ENCODE results near the gene MACROD2. TPM values are rescaled to one million over a fixed set of nuclear protein-coding genes. Genes with fewer than 3 reads are reported as not detected.

Gene MACROD2
- total RNA-seq, 2 experiments from 2014 or later: not detected

DNA sequence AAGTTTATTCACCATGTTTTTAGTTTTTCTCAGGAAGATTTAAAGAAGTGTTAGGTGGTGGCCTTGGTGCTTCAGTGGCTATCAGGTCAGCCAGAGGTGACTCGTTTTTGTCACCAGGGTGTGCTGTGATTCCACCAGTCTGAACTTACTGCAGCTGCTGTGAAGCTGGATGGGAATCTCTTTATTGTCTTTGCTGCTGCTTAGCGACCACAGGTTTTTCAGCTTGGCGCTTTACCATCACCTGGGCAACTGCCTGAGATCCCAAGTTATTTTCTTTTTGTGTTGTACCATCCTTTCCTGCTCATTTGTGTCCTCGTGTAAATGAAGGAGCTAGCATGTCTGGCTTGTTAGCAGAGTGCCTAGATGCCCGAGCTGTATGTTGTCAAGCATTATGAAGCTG, 146.9 kb downstream of the MACROD2 start:
- H3K4me1 Mint-ChIP-seq (ENCODE audit: low read depth): no peaks in the 10 kb centered on the region
- intact Hi-C loops (cut with micrococcal nuclease): no loop called here
- H3K9me3 Mint-ChIP-seq: no peaks in the 10 kb centered on the region
- POLR2A ChIA-PET: no interaction called here
- no peaks in the 10 kb centered on the region for H3K36me3 Mint-ChIP-seq
- no peak for DNase-seq
- CTCF ChIA-PET: no interaction called here
- H3K27me3 Mint-ChIP-seq: no peaks in the 10 kb centered on the region
- no peak overlapping the region for H3K4me3 Mint-ChIP-seq
- no peak overlapping the region for H3K27ac Mint-ChIP-seq

DNA sequence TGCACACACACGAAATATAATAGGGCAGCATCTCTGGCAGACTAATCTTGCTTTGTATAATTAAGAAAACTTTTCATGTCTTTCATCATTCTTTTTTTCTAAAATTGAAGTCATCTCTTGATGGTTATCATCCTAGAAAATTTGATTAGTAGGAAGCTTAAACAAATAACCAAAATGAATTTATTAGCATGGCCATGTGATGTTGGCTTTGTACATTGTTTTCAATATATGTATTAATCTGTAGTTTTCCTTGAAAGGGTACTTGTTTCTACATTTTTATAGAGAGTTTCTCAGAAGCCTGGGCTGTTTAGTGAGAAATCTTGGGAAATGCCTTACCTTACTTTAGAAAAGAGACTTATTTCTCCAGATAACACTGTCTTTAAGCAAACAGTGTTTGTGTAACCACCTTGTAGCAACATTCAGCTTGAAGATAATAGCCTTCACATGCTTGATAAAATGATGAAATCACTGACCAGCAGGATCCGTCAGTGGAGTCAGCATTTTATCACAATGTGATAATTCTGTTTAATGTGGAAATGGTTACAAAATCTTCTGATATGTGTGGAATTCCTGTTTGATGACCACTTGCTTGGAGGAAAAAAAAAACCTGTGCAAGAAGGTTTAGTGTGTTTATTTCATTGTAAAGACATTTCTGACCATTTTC, 147.8 kb downstream of the MACROD2 start:
- CTCF ChIA-PET: no interaction called here
- H3K4me3 Mint-ChIP-seq: no peak overlapping the region

DNA sequence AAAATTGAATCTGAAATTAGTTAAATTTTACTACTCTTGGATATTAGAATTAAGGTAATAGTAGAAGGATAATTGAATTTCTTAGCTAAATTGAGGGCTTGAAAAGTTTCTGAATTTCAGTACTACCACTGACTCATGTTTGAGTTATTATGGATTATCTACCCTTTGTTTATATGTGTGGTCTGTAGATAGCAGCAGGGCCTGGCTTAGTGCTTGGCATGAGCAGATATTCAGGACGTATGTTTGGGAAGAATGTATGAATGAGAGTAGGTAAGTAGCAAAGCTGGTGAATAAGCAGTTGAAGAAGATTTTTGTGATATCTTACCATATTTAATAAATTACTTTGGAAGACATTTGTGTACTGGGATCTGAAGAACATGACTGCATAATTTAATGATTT, 152.7 kb downstream of the MACROD2 start:
- H3K9me3 Mint-ChIP-seq: peaks cover 6% of the 10 kb centered on the region
- H3K36me3 Mint-ChIP-seq: no peaks in the 10 kb centered on the region
- intact Hi-C loops (cut with micrococcal nuclease): no loop called here
- H3K27me3 Mint-ChIP-seq: no peaks in the 10 kb centered on the region
- ChIA-PET POLR2A (no interaction called here), CTCF (no interaction called here)
- H3K4me3 Mint-ChIP-seq: no peak overlapping the region
- no peak for DNase-seq
- H3K4me1 Mint-ChIP-seq (ENCODE audit: low read depth): no peaks in the 10 kb centered on the region
- H3K27ac Mint-ChIP-seq: no peak overlapping the region

More for the DNA sequence above, 147.8 kb downstream of the MACROD2 start:
- Mint-ChIP-seq H3K9me3 (no peaks in the 10 kb centered on the region), H3K27ac (no peak overlapping the region), H3K27me3 (no peaks in the 10 kb centered on the region), H3K36me3 (no peaks in the 10 kb centered on the region), H3K4me1 (ENCODE audit: low read depth) (no peaks in the 10 kb centered on the region)
- intact Hi-C loops (cut with micrococcal nuclease): no loop called here
- no peak for DNase-seq
- POLR2A ChIA-PET: no interaction called here

DNA sequence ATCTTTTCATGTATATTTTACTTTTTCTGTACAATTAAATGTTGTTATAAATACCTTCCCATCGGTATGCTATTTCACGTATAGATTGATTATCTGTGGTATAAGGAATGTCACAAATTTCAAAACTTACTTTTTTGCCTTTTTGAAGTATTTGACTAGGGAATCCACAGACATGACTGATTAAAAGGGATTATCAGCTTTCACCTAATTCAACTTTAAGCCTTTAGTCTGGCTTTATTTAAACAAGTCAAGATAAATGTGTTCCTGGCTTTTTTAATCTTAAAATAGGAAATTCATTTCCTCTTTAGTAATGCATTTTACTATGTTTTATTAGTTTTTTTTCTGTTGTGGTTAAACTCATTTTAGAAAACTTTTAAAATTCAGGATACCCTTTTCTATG, 160.0 kb downstream of the MACROD2 start:
- intact Hi-C loops (cut with micrococcal nuclease): no loop called here
- ChIA-PET CTCF (no interaction called here), POLR2A (no interaction called here)
- H3K9me3 Mint-ChIP-seq: peaks cover 10% of the 10 kb centered on the region
- no peak for DNase-seq
- no peaks in the 10 kb centered on the region for H3K36me3 Mint-ChIP-seq
- no peak overlapping the region for H3K27ac Mint-ChIP-seq
- no peaks in the 10 kb centered on the region for H3K4me1 Mint-ChIP-seq (ENCODE audit: low read depth)
- no peaks in the 10 kb centered on the region for H3K27me3 Mint-ChIP-seq
- H3K4me3 Mint-ChIP-seq: no peak overlapping the region

DNA sequence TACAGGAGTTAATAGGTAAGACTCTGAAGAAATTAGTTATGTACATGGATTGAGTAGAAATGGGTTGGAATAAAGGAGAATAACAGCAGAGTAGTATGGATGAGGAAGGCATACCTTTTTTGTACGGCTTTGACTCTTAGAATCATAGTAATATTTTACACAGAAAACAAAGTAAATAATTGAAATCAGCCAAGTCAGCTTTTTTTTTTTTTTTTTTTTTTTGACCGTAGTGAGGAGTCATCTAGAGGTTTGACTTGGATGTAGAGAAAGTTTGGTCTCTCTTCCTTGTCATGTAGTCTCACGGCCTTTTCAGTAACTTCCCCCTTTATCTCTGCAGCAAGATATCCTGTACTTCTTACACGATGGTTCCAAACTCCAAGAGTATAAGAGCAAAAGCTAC, 183.2 kb downstream of the MACROD2 start:
- no peak for DNase-seq
- H3K27me3 Mint-ChIP-seq: no peaks in the 10 kb centered on the region
- POLR2A ChIA-PET: no interaction called here
- H3K4me3 Mint-ChIP-seq: no peak overlapping the region
- no peaks in the 10 kb centered on the region for H3K36me3 Mint-ChIP-seq
- intact Hi-C loops (cut with micrococcal nuclease): no loop called here
- CTCF ChIA-PET: no interaction called here
- no peak overlapping the region for H3K27ac Mint-ChIP-seq
- peaks cover 30% of the 10 kb centered on the region for H3K9me3 Mint-ChIP-seq
- H3K4me1 Mint-ChIP-seq (ENCODE audit: low read depth): no peaks in the 10 kb centered on the region

DNA sequence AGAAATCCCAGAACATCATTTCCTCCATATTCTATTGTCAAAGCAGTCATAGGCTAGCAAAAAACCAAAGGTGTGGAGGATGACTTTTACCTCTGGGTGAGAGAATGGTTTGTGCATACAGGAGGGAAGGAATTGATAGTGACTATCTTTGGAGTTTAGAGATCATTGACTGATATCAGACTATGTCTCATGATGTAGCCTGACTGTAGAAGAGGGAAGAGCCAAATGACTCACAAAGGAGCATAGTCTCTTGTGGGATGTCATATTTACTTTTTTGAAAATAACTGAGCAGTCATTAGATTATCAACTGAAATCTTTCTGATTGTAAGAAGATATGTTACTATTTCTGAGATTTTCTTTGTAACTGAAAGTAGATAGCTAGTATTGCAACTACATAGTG, 183.6 kb downstream of the MACROD2 start:
- no peaks in the 10 kb centered on the region for H3K4me1 Mint-ChIP-seq (ENCODE audit: low read depth)
- intact Hi-C loops (cut with micrococcal nuclease): no loop called here
- H3K36me3 Mint-ChIP-seq: no peaks in the 10 kb centered on the region
- H3K4me3 Mint-ChIP-seq: no peak overlapping the region
- POLR2A ChIA-PET: no interaction called here
- no peak overlapping the region for H3K27ac Mint-ChIP-seq
- CTCF ChIA-PET: no interaction called here
- peaks cover 29% of the 10 kb centered on the region for H3K9me3 Mint-ChIP-seq
- no peaks in the 10 kb centered on the region for H3K27me3 Mint-ChIP-seq
- no peak for DNase-seq

DNA sequence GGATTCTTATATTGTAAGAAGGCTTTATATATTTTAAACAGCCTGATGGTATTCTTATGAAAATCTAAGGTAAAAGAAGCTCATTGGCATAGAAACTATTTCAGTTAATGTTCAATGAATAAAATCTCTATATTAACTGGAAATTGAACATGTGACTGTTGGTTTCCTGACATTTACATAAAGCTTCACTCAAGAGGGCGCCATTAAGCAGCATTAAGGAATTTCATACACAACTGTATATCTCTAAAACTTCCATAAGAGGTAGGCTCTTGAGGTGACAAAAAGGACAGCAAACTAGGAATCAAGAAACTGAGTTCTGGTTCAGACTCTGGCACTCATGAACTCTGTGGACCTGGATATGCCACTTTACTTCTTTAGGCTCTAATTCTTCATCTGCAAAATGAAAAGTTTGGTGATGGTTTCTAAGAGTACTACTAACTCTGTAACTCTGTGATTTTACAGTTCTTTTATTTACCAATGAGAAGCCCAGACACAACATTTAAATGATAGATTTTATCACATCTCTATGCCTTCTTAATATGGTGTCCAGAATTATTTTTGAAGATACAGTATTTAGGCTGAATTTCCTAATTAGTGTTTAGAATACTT, 194.6 kb downstream of the MACROD2 start:
- POLR2A ChIA-PET: no interaction called here
- Mint-ChIP-seq H3K4me1 (ENCODE audit: low read depth) (no peaks in the 10 kb centered on the region), H3K36me3 (no peaks in the 10 kb centered on the region), H3K4me3 (no peak overlapping the region), H3K9me3 (peaks cover 5% of the 10 kb centered on the region), H3K27me3 (no peaks in the 10 kb centered on the region), H3K27ac (no peak overlapping the region)
- intact Hi-C loops (cut with micrococcal nuclease): no loop called here
- CTCF ChIA-PET: no interaction called here
- DNase-seq: no peak

DNA sequence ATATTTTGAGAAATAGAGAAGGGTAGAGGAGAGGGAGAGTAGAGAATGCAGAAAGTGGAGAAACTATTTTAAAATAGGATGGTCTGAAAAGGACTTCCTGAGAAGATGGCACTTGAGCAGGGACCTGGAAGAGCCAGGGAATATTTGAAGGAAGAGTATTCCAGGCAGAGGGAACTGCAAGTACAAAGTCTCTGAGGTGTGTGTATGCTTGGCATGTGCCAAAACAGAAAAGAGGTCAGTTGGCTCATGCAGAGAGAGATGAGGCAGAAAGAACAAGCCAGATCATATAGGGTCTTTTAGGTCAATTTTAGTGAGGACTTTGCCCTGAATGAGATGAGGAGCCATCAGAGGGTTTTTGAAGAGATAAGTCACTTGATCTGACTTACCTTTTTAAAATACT, 196.2 kb downstream of the MACROD2 start:
- Mint-ChIP-seq H3K4me1 (ENCODE audit: low read depth) (no peaks in the 10 kb centered on the region), H3K36me3 (no peaks in the 10 kb centered on the region), H3K9me3 (peaks cover 4% of the 10 kb centered on the region), H3K27ac (no peak overlapping the region), H3K4me3 (no peak overlapping the region), H3K27me3 (no peaks in the 10 kb centered on the region)
- intact Hi-C loops (cut with micrococcal nuclease): no loop called here
- CTCF ChIA-PET: no interaction called here
- POLR2A ChIA-PET: no interaction called here
- no peak for DNase-seq

DNA sequence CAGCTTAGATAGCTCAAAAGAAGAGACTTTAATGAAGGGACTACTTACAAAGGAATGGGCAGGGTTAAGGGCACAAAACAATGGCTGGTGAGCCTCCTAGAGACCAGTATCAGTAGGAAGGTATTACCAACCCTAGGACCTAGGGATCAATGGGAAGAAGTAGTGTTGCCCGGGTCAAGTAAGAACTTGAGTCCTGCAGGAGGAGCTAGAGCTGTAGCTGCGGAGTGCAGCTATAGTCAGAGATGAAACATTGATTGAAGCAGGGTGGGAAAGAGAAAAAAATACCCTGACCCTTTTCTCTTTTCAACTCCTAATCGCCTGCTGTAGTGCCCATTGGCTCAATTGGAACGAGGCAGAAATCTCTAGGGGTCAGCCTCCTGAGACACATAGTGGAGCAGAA, 198.1 kb downstream of the MACROD2 start:
- no peaks in the 10 kb centered on the region for H3K4me1 Mint-ChIP-seq (ENCODE audit: low read depth)
- no peaks in the 10 kb centered on the region for H3K36me3 Mint-ChIP-seq
- no peak overlapping the region for H3K27ac Mint-ChIP-seq
- H3K27me3 Mint-ChIP-seq: no peaks in the 10 kb centered on the region
- peaks cover 4% of the 10 kb centered on the region for H3K9me3 Mint-ChIP-seq
- DNase-seq: no peak
- intact Hi-C loops (cut with micrococcal nuclease): no loop called here
- ChIA-PET POLR2A (no interaction called here), CTCF (no interaction called here)
- no peak overlapping the region for H3K4me3 Mint-ChIP-seq

DNA sequence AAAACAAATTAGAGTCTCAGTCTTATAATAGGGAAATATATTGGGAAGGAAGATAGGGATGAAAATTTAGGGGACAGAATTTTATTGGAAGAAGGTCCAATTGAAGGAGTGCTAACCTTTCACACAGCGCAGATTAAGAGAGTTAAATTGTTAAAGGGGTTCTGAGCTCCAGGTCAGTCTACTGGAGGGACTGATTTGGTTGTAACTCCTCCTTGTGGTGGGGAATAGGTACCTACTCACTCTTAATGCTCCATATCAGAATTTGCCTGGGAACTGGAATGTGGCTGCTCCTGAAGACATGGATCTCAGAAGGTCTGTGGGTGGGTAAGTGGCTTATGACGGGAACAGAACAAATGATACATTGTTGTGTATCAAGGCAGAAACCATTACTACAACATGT, 198.6 kb downstream of the MACROD2 start:
- intact Hi-C loops (cut with micrococcal nuclease): no loop called here
- no peaks in the 10 kb centered on the region for H3K36me3 Mint-ChIP-seq
- H3K27ac Mint-ChIP-seq: no peak overlapping the region
- CTCF ChIA-PET: no interaction called here
- no peaks in the 10 kb centered on the region for H3K27me3 Mint-ChIP-seq
- H3K9me3 Mint-ChIP-seq: peaks cover 4% of the 10 kb centered on the region
- DNase-seq: no peak
- no peaks in the 10 kb centered on the region for H3K4me1 Mint-ChIP-seq (ENCODE audit: low read depth)
- no peak overlapping the region for H3K4me3 Mint-ChIP-seq
- POLR2A ChIA-PET: no interaction called here

DNA sequence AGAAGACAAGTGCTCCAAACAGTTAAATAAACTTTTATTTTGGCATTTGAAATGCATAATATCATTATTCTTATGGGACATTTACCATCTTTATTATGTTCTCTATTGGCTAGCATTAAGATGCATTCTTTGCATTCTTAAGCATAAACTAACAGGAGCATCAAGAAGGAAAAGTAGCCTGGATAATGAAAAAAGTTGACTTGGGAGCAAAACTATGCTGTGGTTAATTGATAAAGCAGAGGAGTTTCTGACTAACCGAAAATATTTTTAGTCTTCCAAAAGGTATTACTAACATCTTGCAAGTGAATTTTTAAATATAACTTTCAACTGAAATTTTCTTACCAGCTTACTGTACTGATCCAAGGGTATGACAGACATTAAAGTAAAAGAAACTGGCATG, 201.8 kb downstream of the MACROD2 start:
- Mint-ChIP-seq H3K27me3 (no peaks in the 10 kb centered on the region), H3K36me3 (no peaks in the 10 kb centered on the region), H3K4me1 (ENCODE audit: low read depth) (no peaks in the 10 kb centered on the region), H3K4me3 (no peak overlapping the region), H3K27ac (no peak overlapping the region), H3K9me3 (peaks cover 8% of the 10 kb centered on the region)
- DNase-seq: no peak
- ChIA-PET CTCF (no interaction called here), POLR2A (no interaction called here)
- intact Hi-C loops (cut with micrococcal nuclease): no loop called here

DNA sequence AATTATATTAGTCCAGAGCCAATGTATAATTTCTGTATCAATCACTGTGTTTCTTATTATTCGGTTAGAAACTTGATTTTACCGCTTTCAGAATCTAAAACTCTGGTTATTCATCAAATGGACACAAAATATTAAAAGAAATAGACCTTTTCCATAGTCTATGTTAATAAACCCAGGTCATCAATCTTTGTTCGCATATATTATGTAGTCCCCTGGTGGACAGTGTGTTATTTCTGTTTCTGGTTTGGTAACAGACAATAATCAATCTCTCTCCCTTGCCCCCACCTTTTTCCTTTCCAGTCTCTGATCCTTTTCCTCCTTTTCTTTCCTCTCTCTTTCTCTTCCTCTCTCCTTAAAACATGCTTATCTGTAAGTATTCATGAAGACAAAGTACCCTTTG, 203.1 kb downstream of the MACROD2 start:
- DNase-seq: no peak
- CTCF ChIA-PET: no interaction called here
- H3K4me1 Mint-ChIP-seq (ENCODE audit: low read depth): no peaks in the 10 kb centered on the region
- intact Hi-C loops (cut with micrococcal nuclease): no loop called here
- POLR2A ChIA-PET: no interaction called here
- H3K4me3 Mint-ChIP-seq: no peak overlapping the region
- no peaks in the 10 kb centered on the region for H3K27me3 Mint-ChIP-seq
- peaks cover 13% of the 10 kb centered on the region for H3K9me3 Mint-ChIP-seq
- H3K36me3 Mint-ChIP-seq: no peaks in the 10 kb centered on the region
- no peak overlapping the region for H3K27ac Mint-ChIP-seq

DNA sequence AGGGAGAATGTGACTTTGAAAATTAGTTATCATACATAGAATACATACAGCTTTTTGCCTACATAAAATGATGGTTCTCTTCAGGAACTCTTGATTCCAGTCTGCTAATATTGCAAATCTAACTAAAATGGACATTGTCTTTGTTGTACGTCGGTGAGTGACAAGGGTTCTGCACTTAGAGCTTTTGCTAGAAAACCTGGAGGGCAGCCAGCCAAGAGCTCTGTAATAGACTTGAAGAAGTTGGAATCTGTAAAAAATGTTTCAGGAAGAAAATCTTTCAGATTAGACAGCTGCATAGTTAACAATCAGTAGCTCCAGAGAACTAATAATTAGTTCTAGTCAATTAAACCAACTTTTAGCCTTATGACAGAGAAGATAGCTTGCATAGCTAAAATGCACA, 203.8 kb downstream of the MACROD2 start:
- POLR2A ChIA-PET: no interaction called here
- no peak for DNase-seq
- H3K36me3 Mint-ChIP-seq: no peaks in the 10 kb centered on the region
- no peak overlapping the region for H3K4me3 Mint-ChIP-seq
- H3K9me3 Mint-ChIP-seq: peaks cover 15% of the 10 kb centered on the region
- no peak overlapping the region for H3K27ac Mint-ChIP-seq
- CTCF ChIA-PET: no interaction called here
- H3K27me3 Mint-ChIP-seq: no peaks in the 10 kb centered on the region
- intact Hi-C loops (cut with micrococcal nuclease): no loop called here
- H3K4me1 Mint-ChIP-seq (ENCODE audit: low read depth): no peaks in the 10 kb centered on the region
